Astrocyte (in vitro differentiated cells and primary cell): Measurements from ENCODE around the gene SEPTIN3. TPM values are rescaled to one million over a fixed set of nuclear protein-coding genes. Genes with fewer than 3 reads are reported as not detected.

Experiments
- DNase-seq: peaks from one replicate; pipeline ENCODE4 v3.0.0-alpha.2; 2010; ENCODE audit warnings: low read depth
- FAIRE-seq: peaks from 2 replicates; lab custom pipeline; 2011; peaks lifted over from hg19 to GRCh38; lab: Jason Lieb, UNC
- H2AFZ ChIP-seq: 2 replicates; pipeline ENCODE4 v1.6.0; 2012; ENCODE audit warnings: low read depth, low read length, inconsistent platforms
- H3K27ac ChIP-seq: 2 replicates; pipeline ENCODE4 v1.5.1; 2011; ENCODE audit warnings: low read depth, low read length, inconsistent platforms
- H3K27me3 ChIP-seq: 2 replicates; pipeline ENCODE4 v1.6.0; 2011; ENCODE audit warnings: low read length, inconsistent platforms; ENCODE audit not compliant: insufficient read depth
- H3K36me3 ChIP-seq: 2 replicates; pipeline ENCODE4 v1.5.1; 2011; ENCODE audit warnings: low read length, inconsistent platforms; ENCODE audit not compliant: insufficient read depth
- H3K4me1 ChIP-seq: 2 replicates; pipeline ENCODE4 v1.5.1; 2011; ENCODE audit warnings: low read length, inconsistent platforms; ENCODE audit not compliant: insufficient read depth
- H3K4me2 ChIP-seq: 2 replicates; pipeline ENCODE4 v1.6.0; 2012; ENCODE audit warnings: low read length, inconsistent platforms
- H3K4me3 ChIP-seq: 2 replicates; pipeline ENCODE4 v1.5.1; 2011; ENCODE audit warnings: low read depth, mild to moderate bottlenecking, low read length, inconsistent platforms; ENCODE audit not compliant: insufficient read depth
- H3K79me2 ChIP-seq: 2 replicates; pipeline ENCODE4 v1.6.0; 2012; ENCODE audit warnings: mild to moderate bottlenecking, low read length, inconsistent platforms; ENCODE audit not compliant: insufficient read depth
- H3K9ac ChIP-seq: 2 replicates; pipeline ENCODE4 v1.6.0; 2012; ENCODE audit warnings: mild to moderate bottlenecking, low read length, inconsistent platforms
- H3K9me3 ChIP-seq: 2 replicates; pipeline ENCODE4 v1.5.1; 2012; ENCODE audit warnings: low read depth, mild to moderate bottlenecking, low read length, inconsistent platforms; ENCODE audit not compliant: insufficient read depth
- H4K20me1 ChIP-seq: 2 replicates; pipeline ENCODE4 v1.6.0; 2012; ENCODE audit warnings: low read length, inconsistent platforms; ENCODE audit not compliant: insufficient read depth
- H3K27ac Mint-ChIP-seq: one replicate; pipeline ENCODE4 v1.8.0; 2021; ENCODE audit warnings: mild to moderate bottlenecking, mixed read lengths; ENCODE audit not compliant: unreplicated experiment
- H3K27me3 Mint-ChIP-seq: one replicate; pipeline ENCODE4 v1.8.0; 2021; ENCODE audit warnings: low read depth, mixed read lengths; ENCODE audit not compliant: unreplicated experiment
- H3K36me3 Mint-ChIP-seq: one replicate; pipeline ENCODE4 v1.8.0; 2021; ENCODE audit warnings: low read depth, mixed read lengths; ENCODE audit not compliant: unreplicated experiment
- H3K4me1 Mint-ChIP-seq: one replicate; pipeline ENCODE4 v1.8.0; 2021; ENCODE audit warnings: low read depth, mixed read lengths; ENCODE audit not compliant: unreplicated experiment
- H3K4me3 Mint-ChIP-seq: one replicate; pipeline ENCODE4 v1.8.0; 2021; ENCODE audit warnings: mild to moderate bottlenecking, moderate library complexity, mixed read lengths; ENCODE audit not compliant: unreplicated experiment
- H3K9me3 Mint-ChIP-seq: one replicate; pipeline ENCODE4 v1.8.0; 2021; ENCODE audit warnings: mild to moderate bottlenecking, mixed read lengths; ENCODE audit not compliant: unreplicated experiment
- EZH2 ChIP-seq: IDR thresholded peaks from 2 replicates; pipeline ENCODE4 v1.6.1; 2012; ENCODE audit warnings: mild to moderate bottlenecking, low read length, inconsistent platforms; ENCODE audit not compliant: insufficient read depth
- total RNA-seq: library from RNA; stranded (reverse); gene quantifications from 2 replicates; pipeline ENCODE4 v1.2.1, GENCODE V29; 2021
- TF ChIP-seq, protein P1 (sequence below): IDR thresholded peaks from 2 replicates; pipeline ENCODE4 v1.5.1; 2011; ENCODE audit warnings: low read depth, mild to moderate bottlenecking, inconsistent platforms, low read length, moderate library complexity; ENCODE audit not compliant: insufficient read depth

Gene SEPTIN3
- total RNA-seq, 1 donor from 2014 or later, result 0.52 TPM

DNA sequence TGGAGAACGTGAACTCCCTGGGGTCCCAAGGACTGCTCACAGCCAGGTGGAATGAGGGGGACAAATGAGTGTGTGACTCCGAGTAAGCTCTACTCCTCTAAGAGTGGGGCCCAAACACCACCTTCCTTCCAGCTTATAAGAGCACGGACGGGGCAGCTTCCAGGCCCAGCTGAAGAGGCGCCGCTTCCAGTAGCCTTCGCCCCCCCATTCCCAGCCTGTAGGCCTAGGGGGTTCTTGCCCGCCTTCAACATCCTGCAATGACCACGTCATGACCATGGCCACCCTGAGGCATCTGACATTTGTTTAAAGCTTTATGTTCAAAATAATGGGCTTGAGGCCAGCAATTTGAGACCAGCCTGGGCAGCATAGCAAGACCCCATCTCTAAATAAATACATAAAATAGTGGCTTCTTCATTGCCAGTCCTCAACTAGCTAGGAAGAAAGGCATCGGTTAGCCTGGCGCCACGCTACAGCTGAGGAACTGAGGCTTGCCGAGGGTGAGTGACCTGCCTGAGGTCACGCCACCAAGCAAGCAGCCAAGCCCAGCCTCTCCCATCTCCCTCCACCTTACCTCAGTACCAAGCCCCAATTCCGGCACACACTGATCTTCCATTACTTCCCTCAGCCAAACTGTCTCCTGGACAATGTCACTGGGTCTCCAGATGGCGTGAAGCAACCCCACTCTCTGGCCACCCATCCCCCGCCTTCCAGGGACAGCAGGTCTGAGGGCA, 34.8 kb upstream of the SEPTIN3 start:
- H3K79me2 ChIP-seq, result no peaks in the 10 kb centered on the region
- no peaks in the 10 kb centered on the region for H3K4me1 Mint-ChIP-seq
- H3K27me3 Mint-ChIP-seq, result peaks cover 2% of the 10 kb centered on the region
- no peak overlapping the region for H3K4me2 ChIP-seq
- no peaks in the 10 kb centered on the region for H3K9me3 Mint-ChIP-seq
- H3K4me3 Mint-ChIP-seq, result no peak overlapping the region
- no peak overlapping the region for H3K27ac Mint-ChIP-seq
- no peaks in the 10 kb centered on the region for H3K4me1 ChIP-seq
- DNase-seq, result no peak
- no peak for FAIRE-seq
- H3K36me3 Mint-ChIP-seq, result no peaks in the 10 kb centered on the region
- H3K4me3 ChIP-seq, result no peak overlapping the region
- H3K36me3 ChIP-seq, result no peaks in the 10 kb centered on the region
- H4K20me1 ChIP-seq, result no peaks in the 10 kb centered on the region
- no peak overlapping the region for H3K27ac ChIP-seq
- no peak for TF ChIP-seq EZH2
- TF ChIP-seq, protein P1, sequence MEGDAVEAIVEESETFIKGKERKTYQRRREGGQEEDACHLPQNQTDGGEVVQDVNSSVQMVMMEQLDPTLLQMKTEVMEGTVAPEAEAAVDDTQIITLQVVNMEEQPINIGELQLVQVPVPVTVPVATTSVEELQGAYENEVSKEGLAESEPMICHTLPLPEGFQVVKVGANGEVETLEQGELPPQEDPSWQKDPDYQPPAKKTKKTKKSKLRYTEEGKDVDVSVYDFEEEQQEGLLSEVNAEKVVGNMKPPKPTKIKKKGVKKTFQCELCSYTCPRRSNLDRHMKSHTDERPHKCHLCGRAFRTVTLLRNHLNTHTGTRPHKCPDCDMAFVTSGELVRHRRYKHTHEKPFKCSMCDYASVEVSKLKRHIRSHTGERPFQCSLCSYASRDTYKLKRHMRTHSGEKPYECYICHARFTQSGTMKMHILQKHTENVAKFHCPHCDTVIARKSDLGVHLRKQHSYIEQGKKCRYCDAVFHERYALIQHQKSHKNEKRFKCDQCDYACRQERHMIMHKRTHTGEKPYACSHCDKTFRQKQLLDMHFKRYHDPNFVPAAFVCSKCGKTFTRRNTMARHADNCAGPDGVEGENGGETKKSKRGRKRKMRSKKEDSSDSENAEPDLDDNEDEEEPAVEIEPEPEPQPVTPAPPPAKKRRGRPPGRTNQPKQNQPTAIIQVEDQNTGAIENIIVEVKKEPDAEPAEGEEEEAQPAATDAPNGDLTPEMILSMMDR, result no peak
- H2AFZ ChIP-seq, result no peak overlapping the region
- no peaks in the 10 kb centered on the region for H3K27me3 ChIP-seq
- H3K9ac ChIP-seq, result no peak overlapping the region
- H3K9me3 ChIP-seq, result no peaks in the 10 kb centered on the region

DNA sequence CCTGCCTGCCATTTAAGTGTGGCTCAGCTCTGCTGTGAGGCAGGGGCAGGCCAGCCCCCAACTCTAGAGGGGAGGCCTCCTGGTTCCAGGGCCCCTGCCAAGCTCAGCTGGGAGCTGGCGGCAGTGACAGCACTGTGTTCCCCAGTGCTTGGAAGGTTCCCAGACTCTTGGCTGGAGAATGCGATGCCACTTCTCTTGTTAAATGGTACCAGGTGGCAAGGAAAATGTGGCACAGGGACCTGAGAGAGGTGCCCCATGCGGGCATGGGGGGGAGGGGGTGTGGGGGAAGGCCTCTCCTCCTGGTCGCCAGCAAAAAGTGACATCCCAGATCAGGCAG, 34.3 kb upstream of the SEPTIN3 start:
- Histone ChIP-seq H3K79me2 (no peaks in the 10 kb centered on the region), H3K4me1 (no peaks in the 10 kb centered on the region), H3K4me3 (no peak overlapping the region), H3K4me2 (no peak overlapping the region), H3K27ac (no peak overlapping the region), H3K9me3 (no peaks in the 10 kb centered on the region), H4K20me1 (no peaks in the 10 kb centered on the region), H3K27me3 (no peaks in the 10 kb centered on the region), H2AFZ (no peak overlapping the region), H3K36me3 (no peaks in the 10 kb centered on the region), H3K9ac (no peak overlapping the region)
- H3K4me1 Mint-ChIP-seq, result no peaks in the 10 kb centered on the region
- FAIRE-seq (no peak), DNase-seq (no peak)
- H3K9me3 Mint-ChIP-seq, result no peaks in the 10 kb centered on the region
- no peak overlapping the region for H3K27ac Mint-ChIP-seq
- no peaks in the 10 kb centered on the region for H3K36me3 Mint-ChIP-seq
- TF ChIP-seq EZH2, result no peak
- TF ChIP-seq, protein P1, result no peak
- H3K27me3 Mint-ChIP-seq, result peaks cover 2% of the 10 kb centered on the region
- H3K4me3 Mint-ChIP-seq, result no peak overlapping the region

DNA sequence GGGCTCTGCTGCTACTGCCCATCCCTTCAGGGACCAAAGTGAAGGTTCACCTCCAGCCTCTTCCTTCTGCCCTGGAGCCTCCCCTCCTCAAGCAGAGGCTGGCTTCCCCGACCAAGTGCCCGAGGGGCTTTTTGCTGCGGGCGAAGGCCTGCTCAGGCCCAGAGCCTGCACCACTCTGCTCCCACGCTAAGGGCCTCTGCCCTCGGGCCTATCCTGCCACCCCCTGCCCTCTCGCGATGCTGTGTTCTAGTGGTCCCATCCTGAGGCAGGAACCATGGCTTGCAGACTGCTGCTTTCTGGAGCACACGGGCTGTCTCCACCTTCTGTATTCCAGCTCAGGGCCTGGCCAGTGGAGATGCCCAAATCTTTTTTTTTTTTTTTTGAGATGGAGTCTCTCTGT, 33.7 kb upstream of the SEPTIN3 start:
- H3K4me2 ChIP-seq, result no peak overlapping the region
- H3K9me3 ChIP-seq, result no peaks in the 10 kb centered on the region
- DNase-seq (no peak), FAIRE-seq (no peak)
- H3K27me3 Mint-ChIP-seq, result peaks cover 2% of the 10 kb centered on the region
- H2AFZ ChIP-seq, result no peak overlapping the region
- H3K27me3 ChIP-seq, result no peaks in the 10 kb centered on the region
- no peak overlapping the region for H3K9ac ChIP-seq
- H3K36me3 ChIP-seq, result no peaks in the 10 kb centered on the region
- no peaks in the 10 kb centered on the region for H3K4me1 Mint-ChIP-seq
- no peaks in the 10 kb centered on the region for H3K9me3 Mint-ChIP-seq
- peaks cover under 1% of the 10 kb centered on the region for H3K4me1 ChIP-seq
- H3K27ac Mint-ChIP-seq, result no peak overlapping the region
- no peak overlapping the region for H3K4me3 ChIP-seq
- H3K27ac ChIP-seq, result no peak overlapping the region
- no peaks in the 10 kb centered on the region for H4K20me1 ChIP-seq
- H3K36me3 Mint-ChIP-seq, result no peaks in the 10 kb centered on the region
- no peak for TF ChIP-seq EZH2
- TF ChIP-seq, protein P1, result no peak
- H3K4me3 Mint-ChIP-seq, result no peak overlapping the region
- H3K79me2 ChIP-seq, result no peaks in the 10 kb centered on the region
